ENCODE data around the gene RGL3. TPM values are rescaled to one million over a fixed set of nuclear protein-coding genes. Genes with fewer than 3 reads are reported as not detected.
"Not testable (repeated sequence)": the region's sequence is repeated elsewhere in the genome, so short reads cannot be mapped to it uniquely, and the experiment has no call there.

The RGL3 gene, protein sequence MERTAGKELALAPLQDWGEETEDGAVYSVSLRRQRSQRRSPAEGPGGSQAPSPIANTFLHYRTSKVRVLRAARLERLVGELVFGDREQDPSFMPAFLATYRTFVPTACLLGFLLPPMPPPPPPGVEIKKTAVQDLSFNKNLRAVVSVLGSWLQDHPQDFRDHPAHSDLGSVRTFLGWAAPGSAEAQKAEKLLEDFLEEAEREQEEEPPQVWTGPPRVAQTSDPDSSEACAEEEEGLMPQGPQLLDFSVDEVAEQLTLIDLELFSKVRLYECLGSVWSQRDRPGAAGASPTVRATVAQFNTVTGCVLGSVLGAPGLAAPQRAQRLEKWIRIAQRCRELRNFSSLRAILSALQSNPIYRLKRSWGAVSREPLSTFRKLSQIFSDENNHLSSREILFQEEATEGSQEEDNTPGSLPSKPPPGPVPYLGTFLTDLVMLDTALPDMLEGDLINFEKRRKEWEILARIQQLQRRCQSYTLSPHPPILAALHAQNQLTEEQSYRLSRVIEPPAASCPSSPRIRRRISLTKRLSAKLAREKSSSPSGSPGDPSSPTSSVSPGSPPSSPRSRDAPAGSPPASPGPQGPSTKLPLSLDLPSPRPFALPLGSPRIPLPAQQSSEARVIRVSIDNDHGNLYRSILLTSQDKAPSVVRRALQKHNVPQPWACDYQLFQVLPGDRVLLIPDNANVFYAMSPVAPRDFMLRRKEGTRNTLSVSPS
- not detected for total RNA-seq

DNA sequence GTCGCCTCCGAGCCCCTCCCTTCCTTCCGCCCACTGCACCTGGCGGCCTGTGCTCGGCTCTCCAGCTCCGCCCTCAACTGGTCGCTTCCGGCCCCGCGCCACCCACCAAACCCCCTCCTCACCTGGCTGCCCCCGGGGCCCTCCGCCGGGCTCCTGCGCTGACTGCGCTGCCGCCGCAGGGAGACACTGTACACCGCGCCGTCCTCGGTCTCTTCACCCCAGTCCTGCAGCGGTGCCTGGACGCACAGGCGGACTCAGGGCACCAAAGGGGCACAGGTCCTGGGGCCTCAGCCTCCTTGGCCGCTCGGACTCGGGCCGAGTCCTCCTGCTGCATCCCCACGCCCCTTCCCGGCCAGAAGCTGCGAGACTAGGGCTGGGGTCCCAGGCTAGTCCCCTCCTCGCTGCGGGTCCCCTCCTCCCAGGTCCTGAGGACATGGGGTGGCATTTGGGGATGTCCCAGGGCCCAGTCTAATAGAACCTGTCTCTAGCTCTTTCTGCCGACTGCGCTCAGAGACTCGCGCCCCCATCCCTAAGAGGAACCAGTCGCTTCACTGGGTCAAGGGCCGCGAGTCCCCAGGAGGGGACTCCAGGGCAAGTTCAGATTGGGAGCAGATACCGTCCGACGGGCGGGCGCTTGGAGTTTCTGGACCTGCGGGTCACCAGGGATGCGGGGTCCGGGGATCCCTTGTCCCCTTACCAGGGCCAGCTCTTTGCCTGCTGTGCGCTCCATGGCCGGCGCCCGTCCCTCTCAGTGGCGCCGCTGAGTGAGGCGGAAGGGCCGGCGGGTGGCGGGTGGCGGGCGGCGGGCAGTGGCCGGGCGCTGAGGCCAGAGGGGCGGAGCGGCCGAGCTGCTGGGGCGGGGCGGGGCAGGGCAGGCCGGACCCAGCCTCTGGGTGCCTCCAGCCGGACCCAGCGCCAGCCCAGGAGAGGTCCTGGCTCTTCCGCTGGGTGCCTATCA is at the start of gene RGL3:
TSS of gene RGL3 (minus strand) at position 766 of the 958 bp plus-strand sequence. CDS start at position 730, 36 bp downstream.
- no peak within 1 kb of the TSS for H3K4me3 Mint-ChIP-seq
- POLR2A ChIA-PET, result no interaction called here
- ATAC-seq (no peak), DNase-seq (no peak)
- no peaks in the 10 kb centered on the region for H3K9me3 Mint-ChIP-seq (ENCODE audit: low read depth)
- H3K36me3 Mint-ChIP-seq (ENCODE audit: low read depth), result no peaks in the 10 kb centered on the region
- peaks cover 57% of the 10 kb centered on the region for H3K27me3 Mint-ChIP-seq
- H3K27ac Mint-ChIP-seq, result no peak within 1 kb of the TSS
- intact Hi-C loops (cut with DNase I, micrococcal nuclease), result no loop called here
- CTCF ChIA-PET, result interaction anchor here (0.7 to 1.5 kb wide), 3 partner anchors 36 to 79 kb away, joined by 3 to 6 read pairs (median 5); partner anchors contain the start of gene EPOR
- peaks cover 31% of the 10 kb centered on the region for H3K4me1 Mint-ChIP-seq

DNA sequence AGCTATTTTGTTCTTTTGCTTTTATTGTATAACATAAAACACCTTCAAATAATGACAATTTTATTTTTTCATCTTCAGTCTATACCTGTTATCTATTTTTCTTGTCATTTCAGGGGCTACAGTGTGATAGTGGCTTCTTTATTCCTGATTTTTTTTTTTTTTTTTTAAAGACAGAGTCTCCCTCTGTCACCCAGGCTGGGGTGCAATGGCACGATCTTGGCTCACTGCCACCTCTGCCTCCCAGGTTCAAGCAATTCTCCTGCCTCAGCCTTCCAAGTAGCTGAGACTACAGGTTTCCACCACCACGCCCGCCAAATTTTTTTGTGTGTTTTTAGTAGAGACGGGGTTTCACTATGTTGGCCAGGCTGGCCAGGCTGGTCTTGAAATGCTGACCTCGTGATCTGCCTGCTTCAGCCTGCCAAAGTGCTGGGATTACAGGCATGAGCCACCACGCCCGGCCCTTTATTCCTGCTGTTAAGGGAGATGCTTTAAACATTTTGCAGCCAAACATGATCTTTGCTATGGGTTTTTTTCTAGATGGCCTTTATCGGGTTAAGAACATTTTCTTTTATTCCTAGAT is 49.2 kb upstream of the RGL3 start:
- H3K36me3 Mint-ChIP-seq (ENCODE audit: low read depth); DNase-seq; ATAC-seq; H3K9me3 Mint-ChIP-seq (ENCODE audit: low read depth); H3K4me3 Mint-ChIP-seq; H3K27ac Mint-ChIP-seq; intact Hi-C loops (cut with DNase I, micrococcal nuclease); H3K4me1 Mint-ChIP-seq; H3K27me3 Mint-ChIP-seq; CTCF ChIA-PET; POLR2A ChIA-PET: not testable (repeated sequence)

DNA sequence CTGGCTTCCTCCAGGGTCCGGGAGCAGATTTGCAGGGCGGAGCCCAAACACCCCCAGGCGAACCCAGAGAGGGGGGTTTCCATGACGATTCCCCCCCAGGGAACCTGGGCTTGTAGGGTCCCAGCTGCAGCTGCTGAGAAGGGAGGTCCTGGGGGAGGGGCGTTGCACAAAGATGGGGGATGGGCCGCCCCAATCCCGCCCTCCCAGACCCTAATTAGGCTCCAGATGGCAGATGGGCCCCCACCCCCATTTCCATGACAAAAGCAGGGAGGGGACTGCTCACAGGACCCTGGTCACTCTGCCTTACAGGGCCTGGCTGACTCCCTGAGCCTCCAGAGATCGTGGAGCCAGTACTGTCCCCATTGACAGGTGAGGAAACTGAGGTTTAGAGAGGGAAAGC is 46.5 kb upstream of the RGL3 start:
- peaks cover 1% of the 10 kb centered on the region for H3K27me3 Mint-ChIP-seq
- no peaks in the 10 kb centered on the region for H3K36me3 Mint-ChIP-seq (ENCODE audit: low read depth)
- POLR2A ChIA-PET, result no interaction called here
- no peaks in the 10 kb centered on the region for H3K9me3 Mint-ChIP-seq (ENCODE audit: low read depth)
- ATAC-seq (no peak), DNase-seq (no peak)
- intact Hi-C loops (cut with DNase I, micrococcal nuclease), result no loop called here
- CTCF ChIA-PET, result no interaction called here
- no peak overlapping the region for H3K4me3 Mint-ChIP-seq
- H3K4me1 Mint-ChIP-seq, result no peaks in the 10 kb centered on the region
- no peak overlapping the region for H3K27ac Mint-ChIP-seq

DNA sequence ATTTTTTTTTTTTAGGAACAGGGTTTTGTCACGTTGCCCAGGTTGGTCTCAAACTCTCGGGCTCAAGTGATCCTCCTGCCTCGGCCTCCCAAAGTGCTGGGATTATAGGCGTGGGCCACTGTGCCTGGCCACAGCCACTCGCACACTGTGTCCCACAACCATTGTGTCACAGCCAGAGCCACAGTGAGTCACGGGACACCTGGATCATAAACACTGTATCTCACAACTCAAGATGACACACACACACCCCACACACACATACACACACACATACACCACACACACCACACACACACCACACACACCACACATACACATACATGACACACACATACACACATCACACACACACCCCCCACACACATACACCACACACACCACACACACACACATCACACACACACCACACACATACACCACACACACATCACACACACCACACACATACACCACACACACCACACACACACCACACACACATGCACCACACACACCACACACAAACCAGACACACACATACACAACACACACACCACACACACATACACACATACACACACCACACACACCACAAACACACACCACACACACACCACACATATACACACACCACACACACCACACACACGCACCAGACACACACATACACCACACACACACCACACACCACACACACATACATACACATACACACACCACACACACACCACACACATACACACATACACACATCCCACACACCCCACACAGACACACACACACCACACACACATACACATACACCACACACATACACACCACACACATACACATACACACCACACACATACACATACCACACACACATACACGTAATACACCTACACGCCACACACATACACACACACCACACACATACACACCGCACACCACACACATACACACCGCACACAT is 45.5 kb upstream of the RGL3 start:
- ATAC-seq (peak; percentile 40), DNase-seq (no peak)
- Mint-ChIP-seq H3K4me3 (no peak overlapping the region), H3K27ac (no peak overlapping the region), H3K9me3 (ENCODE audit: low read depth) (no peaks in the 10 kb centered on the region), H3K36me3 (ENCODE audit: low read depth) (no peaks in the 10 kb centered on the region), H3K27me3 (peaks cover 12% of the 10 kb centered on the region), H3K4me1 (no peaks in the 10 kb centered on the region)
- POLR2A ChIA-PET, result no interaction called here
- CTCF ChIA-PET, result no interaction called here
- intact Hi-C loops (cut with DNase I, micrococcal nuclease), result no loop called here

DNA sequence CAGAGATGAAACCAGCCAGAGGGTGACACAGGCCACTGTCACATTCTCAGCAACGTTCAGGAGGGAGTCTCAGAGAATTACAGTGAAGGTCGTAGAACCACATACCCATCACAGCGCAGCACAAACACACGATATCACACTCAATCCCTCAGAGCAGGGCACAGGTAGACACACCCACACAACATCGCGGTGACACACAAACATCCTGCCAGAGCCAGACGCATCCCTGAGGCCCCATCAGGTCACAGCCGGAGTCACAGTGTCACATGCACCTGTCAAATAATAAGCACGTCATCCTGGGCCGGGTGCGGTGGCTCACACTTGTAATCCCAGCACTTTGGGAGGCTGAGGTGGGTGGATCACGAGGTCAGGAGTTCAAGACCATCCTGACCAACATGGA is 44.3 kb upstream of the RGL3 start:
- no peaks in the 10 kb centered on the region for H3K9me3 Mint-ChIP-seq (ENCODE audit: low read depth)
- H3K27me3 Mint-ChIP-seq, result peaks cover 14% of the 10 kb centered on the region
- peak; percentile 44 for DNase-seq
- H3K4me1 Mint-ChIP-seq, result no peaks in the 10 kb centered on the region
- peak; percentile 68 for ATAC-seq
- peak overlapping the region; percentile 25 for H3K27ac Mint-ChIP-seq
- ChIA-PET POLR2A (no interaction called here), CTCF (no interaction called here)
- intact Hi-C loops (cut with DNase I, micrococcal nuclease), result no loop called here
- no peak overlapping the region for H3K4me3 Mint-ChIP-seq
- no peaks in the 10 kb centered on the region for H3K36me3 Mint-ChIP-seq (ENCODE audit: low read depth)

DNA sequence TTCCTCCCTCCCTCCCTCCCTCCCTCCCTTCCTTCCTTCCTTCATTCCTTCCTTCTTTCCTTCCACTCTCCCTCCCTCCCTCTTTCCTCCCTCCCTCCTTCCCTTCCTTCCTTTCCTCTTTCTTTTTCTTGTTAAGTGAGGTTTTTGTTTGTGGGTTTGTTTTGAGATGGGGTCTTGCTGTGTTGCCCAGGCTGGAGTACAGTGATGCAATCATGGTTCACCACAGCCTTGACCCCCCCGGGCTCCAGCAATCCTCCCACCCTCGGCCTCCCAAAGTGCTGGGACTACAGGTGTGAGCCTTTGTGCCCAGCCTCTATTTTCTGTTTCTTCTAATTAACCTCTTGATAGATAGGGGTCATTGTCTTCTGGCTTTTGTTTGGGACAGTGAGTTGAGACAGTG is 42.3 kb upstream of the RGL3 start:
- intact Hi-C loops (cut with DNase I, micrococcal nuclease), result no loop called here
- ATAC-seq, result no peak
- no peaks in the 10 kb centered on the region for H3K4me1 Mint-ChIP-seq
- no peak overlapping the region for H3K27ac Mint-ChIP-seq
- ChIA-PET CTCF (interaction anchor here (0.6 to 0.7 kb wide), 2 partner anchors 55 to 239 kb away, joined by 3 read pairs; no protein-coding TSS in a partner anchor), POLR2A (no interaction called here)
- DNase-seq, result no peak
- H3K27me3 Mint-ChIP-seq, result peaks cover 16% of the 10 kb centered on the region
- H3K36me3 Mint-ChIP-seq (ENCODE audit: low read depth), result no peaks in the 10 kb centered on the region
- H3K9me3 Mint-ChIP-seq (ENCODE audit: low read depth), result no peaks in the 10 kb centered on the region
- H3K4me3 Mint-ChIP-seq, result no peak overlapping the region

DNA sequence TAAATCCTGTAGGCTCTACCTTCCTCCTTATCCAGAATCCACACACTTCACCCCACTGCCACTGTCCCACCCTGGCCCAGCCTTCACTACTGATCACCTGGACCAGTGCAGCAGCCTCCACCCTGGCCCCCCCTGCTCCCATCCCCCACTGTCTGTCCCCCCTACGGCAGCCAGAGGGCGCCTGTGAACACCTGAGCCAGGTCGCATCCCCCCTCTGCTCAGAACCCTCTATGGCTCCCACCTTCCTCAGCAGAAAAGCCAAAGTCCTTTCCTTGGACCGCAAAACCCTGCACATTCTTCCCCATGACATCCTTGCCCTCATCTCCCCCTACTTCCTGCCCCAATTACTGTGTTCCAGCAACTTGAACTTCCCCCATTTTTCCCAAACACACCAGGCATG is 41.1 kb upstream of the RGL3 start:
- H3K4me1 Mint-ChIP-seq, result no peaks in the 10 kb centered on the region

DNA sequence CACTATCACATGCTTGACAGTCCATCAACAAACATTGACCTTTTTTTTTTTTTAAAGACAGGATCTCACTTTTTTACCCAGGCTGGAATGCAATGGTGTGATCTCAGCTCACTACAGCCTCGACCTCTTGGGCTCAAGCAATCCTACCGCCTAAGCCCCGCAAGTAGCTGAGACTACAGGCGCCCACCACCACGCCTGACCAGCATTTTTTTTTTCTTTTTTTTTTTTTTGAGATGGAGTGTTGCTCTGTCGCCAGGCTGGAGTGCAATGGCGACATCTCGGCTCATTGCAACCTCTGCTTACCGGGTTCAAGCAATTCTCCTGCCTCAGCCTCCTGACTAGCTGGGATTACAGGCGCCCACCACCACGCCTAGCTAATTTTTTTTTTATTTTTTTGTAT is 39.8 kb upstream of the RGL3 start:
- H3K4me1 Mint-ChIP-seq; H3K9me3 Mint-ChIP-seq (ENCODE audit: low read depth); ATAC-seq; H3K4me3 Mint-ChIP-seq; DNase-seq; H3K27ac Mint-ChIP-seq; H3K36me3 Mint-ChIP-seq (ENCODE audit: low read depth); intact Hi-C loops (cut with DNase I, micrococcal nuclease): not testable (repeated sequence)
- POLR2A ChIA-PET, result interaction anchor here (0.6 kb wide), 1 partner anchor 588 kb away, joined by 4 read pairs; no protein-coding TSS in a partner anchor
- CTCF ChIA-PET, result interaction anchor here (0.6 to 1.1 kb wide), 3 partner anchors 79 to 637 kb away, joined by 3 read pairs; no protein-coding TSS in a partner anchor
- H3K27me3 Mint-ChIP-seq, result peaks cover 16% of the 10 kb centered on the region

More for the DNA sequence above, 41.1 kb upstream of the RGL3 start:
- peak; percentile 51 for DNase-seq
- H3K9me3 Mint-ChIP-seq (ENCODE audit: low read depth), result no peaks in the 10 kb centered on the region
- intact Hi-C loops (cut with DNase I, micrococcal nuclease), result no loop called here
- ChIA-PET CTCF (no interaction called here), POLR2A (no interaction called here)
- H3K27me3 Mint-ChIP-seq, result peaks cover 16% of the 10 kb centered on the region
- no peak overlapping the region for H3K4me3 Mint-ChIP-seq
- H3K36me3 Mint-ChIP-seq (ENCODE audit: low read depth), result no peaks in the 10 kb centered on the region
- peak; percentile 47 for ATAC-seq
- H3K27ac Mint-ChIP-seq, result no peak overlapping the region

DNA sequence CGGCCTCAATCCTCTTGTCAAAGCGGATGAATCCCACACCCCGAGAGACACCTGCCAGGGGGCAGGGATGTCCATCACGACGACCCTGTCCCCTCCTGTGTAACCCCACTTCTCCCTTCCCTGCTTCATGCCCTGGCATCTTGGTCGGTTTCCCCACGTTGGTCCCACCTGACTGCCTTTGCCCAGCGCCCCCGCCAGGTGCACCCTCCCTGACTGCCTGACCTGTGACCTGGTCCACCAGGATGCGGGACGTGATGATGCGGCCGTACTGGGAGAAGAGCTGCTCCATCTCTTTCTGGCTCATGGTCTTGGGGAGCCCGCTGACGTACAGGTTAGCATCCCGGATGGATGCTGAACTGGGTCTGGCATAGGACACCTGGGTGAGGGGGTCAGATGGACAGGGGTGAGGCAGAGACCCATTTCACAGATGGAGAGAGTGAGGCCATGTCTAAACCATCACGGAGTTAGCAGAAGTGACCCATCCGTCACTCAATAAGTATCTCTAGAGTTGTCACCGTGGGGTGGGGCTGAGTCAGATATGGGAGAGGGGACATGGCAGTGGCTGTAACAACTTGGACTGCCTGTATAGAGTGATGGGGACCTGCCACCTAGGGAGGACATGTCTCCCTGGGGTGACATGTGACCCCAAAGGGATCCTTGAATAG is 39.3 kb upstream of the RGL3 start:
- Mint-ChIP-seq H3K27me3 (peaks cover 16% of the 10 kb centered on the region), H3K4me1 (no peaks in the 10 kb centered on the region), H3K36me3 (ENCODE audit: low read depth) (no peaks in the 10 kb centered on the region), H3K9me3 (ENCODE audit: low read depth) (no peaks in the 10 kb centered on the region), H3K27ac (no peak overlapping the region), H3K4me3 (no peak overlapping the region)
- ChIA-PET POLR2A (no interaction called here), CTCF (interaction anchor here (0.9 kb wide), 1 partner anchor 18 kb away, joined by 3 read pairs; no protein-coding TSS in a partner anchor)
- ATAC-seq (no peak), DNase-seq (no peak)
- intact Hi-C loops (cut with DNase I, micrococcal nuclease), result no loop called here

DNA sequence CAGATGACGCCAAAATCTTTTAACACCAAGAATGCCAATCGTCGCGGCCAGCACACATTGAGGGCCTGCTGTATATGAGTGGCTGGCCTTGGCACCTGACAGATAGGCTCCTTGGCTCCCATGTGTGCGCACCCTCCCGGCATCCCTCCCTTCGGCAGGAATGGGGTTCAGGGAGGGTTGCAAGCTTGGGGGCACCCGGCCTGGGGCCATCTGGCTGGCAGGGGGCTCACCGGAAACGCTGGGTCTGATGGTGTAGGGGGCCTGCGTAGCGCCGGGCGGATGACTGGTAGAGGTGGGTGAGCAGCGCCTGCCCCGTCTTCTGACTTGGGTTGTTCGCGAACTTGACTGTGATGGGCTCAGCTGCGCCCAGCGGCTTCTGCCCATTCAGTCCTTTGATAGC is 38.7 kb upstream of the RGL3 start:
- no peak overlapping the region for H3K4me3 Mint-ChIP-seq
- H3K27ac Mint-ChIP-seq, result no peak overlapping the region
- CTCF ChIA-PET, result interaction anchor here (0.9 kb wide), 1 partner anchor 17 kb away, joined by 3 read pairs; no protein-coding TSS in a partner anchor
- no peaks in the 10 kb centered on the region for H3K4me1 Mint-ChIP-seq
- H3K36me3 Mint-ChIP-seq (ENCODE audit: low read depth), result no peaks in the 10 kb centered on the region
- intact Hi-C loops (cut with DNase I, micrococcal nuclease), result no loop called here
- H3K9me3 Mint-ChIP-seq (ENCODE audit: low read depth), result no peaks in the 10 kb centered on the region
- H3K27me3 Mint-ChIP-seq, result peaks cover 16% of the 10 kb centered on the region
- ATAC-seq (no peak), DNase-seq (no peak)
- POLR2A ChIA-PET, result no interaction called here

Data from activated CD4-positive, alpha-beta T cell treated with anti-CD3 and anti-CD28 coated beads for 36 hours (primary cell).